Mesendoderm (in vitro differentiated cells): ENCODE data around the gene FSIP1.

ENCODE experiments used
- DNase-seq: peaks from one replicate; pipeline ENCODE4 v3.0.0; 2013
- H2AK5ac ChIP-seq: 2 replicates; pipeline ENCODE4 v1.6.1; 2013; ENCODE audit warnings: low read length, inconsistent platforms
- H2BK120ac ChIP-seq: 2 replicates; pipeline ENCODE4 v1.6.1; 2013; ENCODE audit warnings: low read depth, mild to moderate bottlenecking, low read length, moderate library complexity, mixed read lengths
- H2BK15ac ChIP-seq: replicated peaks from 2 replicates; pipeline ENCODE4 v1.6.1; 2013; ENCODE audit warnings: low read depth, mild to moderate bottlenecking, moderate library complexity
- H2BK5ac ChIP-seq: 2 replicates; pipeline ENCODE4 v1.6.1; 2013; ENCODE audit warnings: low read length, inconsistent platforms
- H3K18ac ChIP-seq: 2 replicates; pipeline ENCODE4 v1.6.1; 2013; ENCODE audit warnings: mild to moderate bottlenecking, low read length, mixed read lengths
- H3K23ac ChIP-seq: one replicate; pipeline ENCODE4 v1.6.1; 2013; ENCODE audit warnings: low read length
- H3K27ac ChIP-seq: 2 replicates; pipeline ENCODE4 v1.5.1; 2013; ENCODE audit warnings: low read depth, mild to moderate bottlenecking, inconsistent platforms, low read length, moderate library complexity
- H3K27me3 ChIP-seq: 2 replicates; pipeline ENCODE4 v1.6.1; 2013; ENCODE audit warnings: low read length, control low read depth, mild to moderate bottlenecking, inconsistent platforms; ENCODE audit not compliant: insufficient read depth, poor library complexity
- H3K36me3 ChIP-seq: 2 replicates; pipeline ENCODE4 v1.6.1; 2013; ENCODE audit warnings: low read length, inconsistent platforms; ENCODE audit not compliant: control insufficient read depth, insufficient read depth
- H3K4ac ChIP-seq: one replicate; pipeline ENCODE4 v1.6.1; 2013; ENCODE audit warnings: low read depth, mild to moderate bottlenecking, low read length, moderate library complexity
- H3K4me1 ChIP-seq: 2 replicates; pipeline ENCODE4 v1.6.1; 2013; ENCODE audit warnings: low read depth, low read length, inconsistent platforms; ENCODE audit not compliant: control insufficient read depth
- H3K4me2 ChIP-seq: 2 replicates; pipeline ENCODE4 v1.6.1; 2013; ENCODE audit warnings: low read length
- H3K4me3 ChIP-seq: 2 replicates; pipeline ENCODE4 v1.5.1; 2013; ENCODE audit warnings: mild to moderate bottlenecking, low read length
- H3K56ac ChIP-seq: one replicate; pipeline ENCODE4 v1.6.1; 2013; ENCODE audit warnings: low read length
- H3K79me1 ChIP-seq: 2 replicates; pipeline ENCODE4 v1.6.1; 2013; ENCODE audit warnings: low read length, inconsistent platforms
- H3K79me2 ChIP-seq: 2 replicates; pipeline ENCODE4 v1.6.1; 2013; ENCODE audit warnings: mild to moderate bottlenecking, low read length; ENCODE audit not compliant: control insufficient read depth, insufficient read depth
- H3K9ac ChIP-seq: 2 replicates; pipeline ENCODE4 v1.6.1; 2013; ENCODE audit warnings: low read length, inconsistent platforms
- H4K5ac ChIP-seq: one replicate; pipeline ENCODE4 v1.6.1; 2013; ENCODE audit warnings: low read length
- H4K8ac ChIP-seq: one replicate; pipeline ENCODE4 v1.6.1; 2013; ENCODE audit warnings: low read depth, mild to moderate bottlenecking, control low read depth, low read length, moderate library complexity
- WGBS: extraction: QIAGEN DNeasy Blood & Tissue Kit; methylation state at CpG from one replicate; pipeline ENCODE4 v1.1.7; 2013; ENCODE audit warnings: low lambda C conversion rate, missing lambda C conversion rate; ENCODE audit not compliant: insufficient coverage; ENCODE audit errors: extremely low coverage; 5-methylcytosine and 5-hydroxymethylcytosine counted together

FSIP1 gene

DNA sequence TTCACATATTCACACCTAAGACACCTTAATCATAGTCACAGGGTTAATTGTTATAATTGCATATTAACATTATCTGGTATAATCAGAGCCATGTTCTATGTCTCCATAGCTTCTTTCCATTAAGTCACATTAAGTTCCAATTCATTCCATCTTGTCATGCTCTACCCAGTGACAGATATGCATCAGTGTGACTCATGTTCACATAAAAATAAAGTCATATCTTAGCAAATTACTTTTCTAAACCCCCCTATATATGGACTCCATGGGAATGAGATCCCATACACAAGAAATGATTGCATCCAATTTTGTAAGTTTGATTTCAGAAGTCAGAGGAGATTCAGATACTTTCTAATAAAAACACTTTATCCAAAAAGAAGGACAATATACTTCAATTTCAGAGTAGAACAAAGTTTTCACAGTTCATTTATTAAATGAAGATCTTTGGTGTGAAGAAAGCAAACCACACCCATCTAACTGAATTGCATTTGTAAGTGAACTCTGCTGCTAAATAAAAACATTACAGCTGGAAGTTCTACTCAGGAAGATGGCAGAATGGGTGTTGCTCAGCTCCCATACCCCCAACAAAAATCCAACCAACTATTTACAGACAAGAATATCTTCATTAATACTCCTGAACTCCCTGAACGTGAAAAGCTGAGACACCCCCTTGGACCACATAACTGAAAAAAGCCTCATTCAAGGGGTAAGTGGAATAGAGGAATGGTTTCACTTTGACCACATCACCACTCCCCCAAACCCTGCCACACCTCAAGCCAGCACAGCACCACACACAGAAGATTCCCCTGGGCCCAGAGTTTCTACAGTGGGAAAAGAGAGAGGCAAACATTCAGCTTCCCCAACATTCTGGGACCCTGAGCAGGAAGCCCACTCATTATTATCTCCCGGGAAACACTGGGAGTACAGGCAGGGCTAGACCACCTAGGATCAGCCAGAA lies 174.2 kb downstream of the FSIP1 start:
- no peak overlapping the region for H3K4me3 ChIP-seq
- H3K56ac ChIP-seq = no peak overlapping the region
- no peak overlapping the region for H2BK5ac ChIP-seq
- H3K4ac ChIP-seq = no peak overlapping the region
- H3K27me3 ChIP-seq = no peaks in the 10 kb centered on the region
- no peak overlapping the region for H4K5ac ChIP-seq
- no peak overlapping the region for H3K4me2 ChIP-seq
- H2BK120ac ChIP-seq = no peak overlapping the region
- H2BK15ac ChIP-seq = no peak overlapping the region
- no peak for DNase-seq
- no peak overlapping the region for H3K23ac ChIP-seq
- H3K36me3 ChIP-seq = no peaks in the 10 kb centered on the region
- H3K9ac ChIP-seq = no peak overlapping the region
- no peak overlapping the region for H2AK5ac ChIP-seq
- H3K18ac ChIP-seq = no peak overlapping the region
- no peak overlapping the region for H4K8ac ChIP-seq
- WGBS = no CpG with 5 or more reads among the region's 2 CpGs
- H3K27ac ChIP-seq = no peak overlapping the region
- H3K79me2 ChIP-seq = no peaks in the 10 kb centered on the region
- H3K4me1 ChIP-seq = no peaks in the 10 kb centered on the region
- H3K79me1 ChIP-seq = no peaks in the 10 kb centered on the region

DNA sequence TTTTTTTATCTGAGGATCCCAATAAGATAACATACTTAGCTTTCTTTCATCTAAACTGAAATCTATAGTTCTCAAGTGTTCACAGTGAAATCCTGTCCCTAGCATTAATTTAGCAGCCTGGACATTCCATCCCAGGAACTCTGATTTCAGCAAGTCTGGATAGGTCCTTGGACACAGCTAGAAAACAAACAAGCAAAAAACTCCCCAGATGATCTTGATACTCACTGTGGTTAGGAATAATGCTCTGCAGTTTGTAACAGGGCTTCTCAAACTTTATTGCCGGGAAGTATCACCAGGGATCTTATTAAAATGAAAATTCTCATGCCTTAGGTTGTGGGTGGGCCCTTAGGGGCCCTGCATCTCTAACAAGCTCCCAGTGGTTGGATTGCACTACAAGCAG lies 177.5 kb downstream of the FSIP1 start:
- no peak for DNase-seq

DNA sequence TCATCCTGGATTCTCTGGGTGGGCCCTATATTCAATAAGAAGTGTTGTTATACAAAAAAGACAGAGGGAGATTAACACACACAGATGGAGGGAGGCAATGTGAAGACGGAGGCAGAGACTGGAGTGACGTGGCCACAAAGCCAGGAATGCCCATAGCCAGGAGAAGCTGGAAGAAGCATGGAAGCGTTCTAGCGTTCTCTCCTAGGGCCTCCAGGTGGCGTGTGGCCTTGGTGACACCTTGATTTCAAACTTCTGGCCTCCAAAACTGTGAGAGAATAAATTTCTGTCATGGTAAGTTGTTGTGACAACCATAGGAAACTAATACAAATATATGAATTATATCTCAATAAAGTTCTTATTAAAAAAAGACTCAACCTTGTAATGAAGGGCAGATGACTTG lies 180.5 kb downstream of the FSIP1 start:
- Histone ChIP-seq H3K56ac (no peak overlapping the region), H3K4me2 (no peak overlapping the region), H3K4me1 (no peaks in the 10 kb centered on the region), H3K18ac (no peak overlapping the region), H4K5ac (no peak overlapping the region), H3K9ac (no peak overlapping the region), H3K4ac (no peak overlapping the region), H3K79me1 (no peaks in the 10 kb centered on the region), H3K23ac (no peak overlapping the region), H3K79me2 (no peaks in the 10 kb centered on the region), H3K27me3 (no peaks in the 10 kb centered on the region), H2AK5ac (no peak overlapping the region), H2BK120ac (no peak overlapping the region), H4K8ac (no peak overlapping the region), H3K27ac (no peak overlapping the region), H2BK15ac (no peak overlapping the region), H3K4me3 (no peak overlapping the region), H2BK5ac (no peak overlapping the region), H3K36me3 (no peaks in the 10 kb centered on the region)
- WGBS = no CpG with 5 or more reads among the region's 5 CpGs
- peak; percentile 73 for DNase-seq

More for the DNA sequence above, 177.5 kb downstream of the FSIP1 start:
- no peak overlapping the region for H3K56ac ChIP-seq
- H3K4me3 ChIP-seq = no peak overlapping the region
- no peaks in the 10 kb centered on the region for H3K79me2 ChIP-seq
- no peak overlapping the region for H3K9ac ChIP-seq
- no peak overlapping the region for H2AK5ac ChIP-seq
- H3K4me2 ChIP-seq = no peak overlapping the region
- no peak overlapping the region for H2BK5ac ChIP-seq
- H3K4me1 ChIP-seq = no peaks in the 10 kb centered on the region
- no peaks in the 10 kb centered on the region for H3K79me1 ChIP-seq
- no peak overlapping the region for H3K27ac ChIP-seq
- no peak overlapping the region for H3K4ac ChIP-seq
- H3K27me3 ChIP-seq = no peaks in the 10 kb centered on the region
- H2BK120ac ChIP-seq = no peak overlapping the region
- H4K8ac ChIP-seq = no peak overlapping the region
- no peak overlapping the region for H4K5ac ChIP-seq
- no peak overlapping the region for H3K18ac ChIP-seq
- no peak overlapping the region for H3K23ac ChIP-seq
- H2BK15ac ChIP-seq = no peak overlapping the region
- no CpG with 5 or more reads among the region's 1 CpG for WGBS
- H3K36me3 ChIP-seq = no peaks in the 10 kb centered on the region

DNA sequence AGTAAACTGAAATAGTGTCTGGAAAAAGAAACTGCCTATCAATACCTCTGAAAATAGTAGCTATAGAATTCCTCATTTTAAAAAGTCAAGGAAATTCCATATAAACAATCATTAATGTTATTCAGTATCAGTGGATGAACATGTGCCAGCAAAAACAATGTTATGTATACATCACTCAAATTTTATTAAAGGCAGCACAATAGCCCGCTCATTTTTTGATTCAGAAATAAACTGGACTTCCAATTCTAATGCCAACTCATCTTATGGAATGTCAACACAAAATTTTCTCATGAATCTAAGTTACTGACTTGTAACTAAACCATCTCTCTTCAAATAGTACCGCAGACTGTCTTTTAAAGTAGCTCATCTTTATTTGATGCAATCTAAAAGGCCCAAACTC lies 182.8 kb downstream of the FSIP1 start:
- Histone ChIP-seq H3K4me1 (no peaks in the 10 kb centered on the region), H3K9ac (no peak overlapping the region), H4K8ac (no peak overlapping the region), H3K27me3 (no peaks in the 10 kb centered on the region), H4K5ac (no peak overlapping the region), H3K79me2 (no peaks in the 10 kb centered on the region), H2BK15ac (no peak overlapping the region), H3K27ac (no peak overlapping the region), H3K4me3 (no peak overlapping the region), H3K4ac (no peak overlapping the region), H2BK5ac (no peak overlapping the region), H3K18ac (no peak overlapping the region), H3K23ac (no peak overlapping the region), H2BK120ac (no peak overlapping the region), H3K79me1 (no peaks in the 10 kb centered on the region), H3K36me3 (peaks cover 3% of the 10 kb centered on the region), H3K4me2 (no peak overlapping the region), H2AK5ac (no peak overlapping the region), H3K56ac (no peak overlapping the region)
- no peak for DNase-seq
- no CpG with 5 or more reads among the region's 2 CpGs for WGBS

DNA sequence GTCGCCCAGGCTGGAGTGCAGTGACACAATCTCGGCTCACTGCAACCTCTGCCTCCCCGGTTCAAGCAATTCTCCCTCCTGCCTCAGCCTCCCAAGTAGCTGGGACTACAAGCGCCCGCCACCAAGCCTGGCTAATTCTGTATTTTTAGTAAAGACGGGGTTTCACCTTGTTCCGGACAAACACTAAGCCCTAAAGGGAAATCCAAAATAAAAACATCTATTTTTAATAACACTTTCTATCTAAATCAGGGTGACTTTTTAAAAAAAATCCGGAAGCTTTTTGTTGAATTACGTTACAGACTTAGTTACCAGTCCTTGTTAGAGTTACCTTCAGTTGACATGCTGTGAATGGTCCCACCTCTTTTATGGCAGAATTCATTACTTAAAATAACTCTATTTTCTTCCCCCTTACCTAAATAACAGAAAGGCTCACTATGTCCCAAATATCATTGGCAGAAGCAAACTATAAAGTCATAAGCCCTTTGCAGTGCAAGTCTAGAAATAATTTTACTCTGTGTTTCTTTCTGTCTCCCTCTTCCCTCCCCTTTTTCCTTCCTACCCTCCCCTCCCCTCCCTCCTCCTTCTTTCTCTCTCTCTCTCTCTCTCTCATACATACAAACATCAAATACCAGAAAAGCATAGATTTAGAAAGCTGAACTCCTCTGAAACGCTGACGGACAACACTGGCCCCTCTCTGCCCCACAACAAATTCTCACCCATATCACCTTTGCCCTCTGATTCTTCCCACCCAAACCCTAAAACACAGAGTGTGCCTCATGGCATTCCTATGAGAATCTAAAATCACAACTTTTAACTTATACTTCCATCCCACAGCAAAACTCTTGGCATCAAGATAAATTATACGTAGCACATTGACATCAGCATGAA lies 183.4 kb downstream of the FSIP1 start:
- no peaks in the 10 kb centered on the region for H3K4me1 ChIP-seq
- H3K23ac ChIP-seq = no peak overlapping the region
- H3K18ac ChIP-seq = no peak overlapping the region
- no peak overlapping the region for H3K4ac ChIP-seq
- H4K8ac ChIP-seq = no peak overlapping the region
- no peaks in the 10 kb centered on the region for H3K27me3 ChIP-seq
- no peak for DNase-seq
- H3K79me2 ChIP-seq = no peaks in the 10 kb centered on the region
- H3K36me3 ChIP-seq = peaks cover 4% of the 10 kb centered on the region
- H2AK5ac ChIP-seq = no peak overlapping the region
- no peak overlapping the region for H2BK120ac ChIP-seq
- no peak overlapping the region for H3K27ac ChIP-seq
- H2BK5ac ChIP-seq = no peak overlapping the region
- no peak overlapping the region for H4K5ac ChIP-seq
- WGBS = no CpG with 5 or more reads among the region's 12 CpGs
- H3K79me1 ChIP-seq = no peaks in the 10 kb centered on the region
- H3K9ac ChIP-seq = no peak overlapping the region
- no peak overlapping the region for H3K4me2 ChIP-seq
- no peak overlapping the region for H3K56ac ChIP-seq
- H3K4me3 ChIP-seq = no peak overlapping the region
- no peak overlapping the region for H2BK15ac ChIP-seq
